HG02678 (cell line): Measurements from ENCODE around the gene LRBA.

ENCODE experiments used
- ATAC-seq: cut with Tn5 transposase; IDR thresholded peaks from one replicate; pipeline ENCODE4 v1.9.1; 2021; ENCODE audit warnings: mild to moderate bottlenecking, moderate library complexity; ENCODE audit not compliant: unreplicated experiment

LRBA gene

GRCh38 chr4:150598909-150599308, 416.2 kb downstream of the LRBA start:
- no peak for ATAC-seq

- no peak for ATAC-seq
Observed at GRCh38 chr4:150593996-150594395, 421.1 kb downstream of the LRBA start.

GRCh38 chr4:150591904-150592303, 423.2 kb downstream of the LRBA start:
- ATAC-seq, result no peak

- no peak for ATAC-seq
Observed at GRCh38 chr4:150591406-150591805, 423.7 kb downstream of the LRBA start.

- no peak for ATAC-seq
Observed at GRCh38 chr4:150590631-150591030, 424.5 kb downstream of the LRBA start.

GRCh38 chr4:150589157-150589556, 425.9 kb downstream of the LRBA start:
- no peak for ATAC-seq

GRCh38 chr4:150588316-150588715, 426.8 kb downstream of the LRBA start:
- ATAC-seq, result no peak

GRCh38 chr4:150586162-150586810, 428.8 kb downstream of the LRBA start:
- no peak for ATAC-seq

- no peak for ATAC-seq
Observed at GRCh38 chr4:150585611-150586010, 429.5 kb downstream of the LRBA start.

- ATAC-seq, result no peak
Observed at GRCh38 chr4:150584111-150584915, 430.8 kb downstream of the LRBA start.

- ATAC-seq, result no peak
Observed at GRCh38 chr4:150583287-150584110, 431.6 kb downstream of the LRBA start.

- no peak for ATAC-seq
Observed at GRCh38 chr4:150582873-150583286, 432.2 kb downstream of the LRBA start.

GRCh38 chr4:150582146-150582872, 432.8 kb downstream of the LRBA start, which contains the start of gene MAB21L2:
TSS of gene MAB21L2 (plus strand) at chr4:150582151. CDS start at chr4:150583030, 879 bp downstream.
- no peak for ATAC-seq

GRCh38 chr4:150581641-150582051, 433.4 kb downstream of the LRBA start:
- no peak for ATAC-seq

GRCh38 chr4:150581056-150581605, 434.0 kb downstream of the LRBA start:
- no peak for ATAC-seq

GRCh38 chr4:150580306-150580705, 434.8 kb downstream of the LRBA start:
- no peak for ATAC-seq

- ATAC-seq, result no peak
Observed at GRCh38 chr4:150579551-150580234, 435.4 kb downstream of the LRBA start.

GRCh38 chr4:150578745-150579501, 436.2 kb downstream of the LRBA start:
- no peak for ATAC-seq

GRCh38 chr4:150577796-150578195, 437.3 kb downstream of the LRBA start:
- ATAC-seq, result no peak
